ENCODE measurements around the gene SPINK5. TPM values are rescaled to one million over a fixed set of nuclear protein-coding genes. Genes with fewer than 3 reads are reported as not detected.

SPINK5 gene
- total RNA-seq, 4 donors from 2014 or later, result 0.39 to 1.3 (median 0.97) TPM

DNA sequence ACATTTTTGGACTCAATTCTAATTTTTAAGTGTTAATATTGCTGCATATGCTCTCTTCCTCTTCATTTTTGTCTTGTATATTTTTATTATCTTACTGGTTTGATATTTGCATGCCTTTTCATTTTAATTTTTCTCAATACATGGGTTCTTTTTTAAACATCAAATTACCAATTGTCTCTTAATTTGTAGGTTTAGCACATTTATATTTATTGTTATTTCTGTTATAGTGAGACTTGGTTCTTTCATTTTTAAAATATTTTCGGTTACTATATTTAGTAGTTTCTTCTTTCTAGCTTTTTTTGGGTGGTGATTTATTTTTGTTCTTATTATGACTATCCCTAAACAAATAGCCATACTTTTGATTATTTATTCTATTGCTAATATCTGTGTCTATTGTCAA lies 19.4 kb downstream of the SPINK5 start:
- TF ChIP-seq, protein P1, sequence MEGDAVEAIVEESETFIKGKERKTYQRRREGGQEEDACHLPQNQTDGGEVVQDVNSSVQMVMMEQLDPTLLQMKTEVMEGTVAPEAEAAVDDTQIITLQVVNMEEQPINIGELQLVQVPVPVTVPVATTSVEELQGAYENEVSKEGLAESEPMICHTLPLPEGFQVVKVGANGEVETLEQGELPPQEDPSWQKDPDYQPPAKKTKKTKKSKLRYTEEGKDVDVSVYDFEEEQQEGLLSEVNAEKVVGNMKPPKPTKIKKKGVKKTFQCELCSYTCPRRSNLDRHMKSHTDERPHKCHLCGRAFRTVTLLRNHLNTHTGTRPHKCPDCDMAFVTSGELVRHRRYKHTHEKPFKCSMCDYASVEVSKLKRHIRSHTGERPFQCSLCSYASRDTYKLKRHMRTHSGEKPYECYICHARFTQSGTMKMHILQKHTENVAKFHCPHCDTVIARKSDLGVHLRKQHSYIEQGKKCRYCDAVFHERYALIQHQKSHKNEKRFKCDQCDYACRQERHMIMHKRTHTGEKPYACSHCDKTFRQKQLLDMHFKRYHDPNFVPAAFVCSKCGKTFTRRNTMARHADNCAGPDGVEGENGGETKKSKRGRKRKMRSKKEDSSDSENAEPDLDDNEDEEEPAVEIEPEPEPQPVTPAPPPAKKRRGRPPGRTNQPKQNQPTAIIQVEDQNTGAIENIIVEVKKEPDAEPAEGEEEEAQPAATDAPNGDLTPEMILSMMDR (IDR thresholded peaks at IDR 0.05), result no peak
- TF ChIP-seq EP300 (IDR thresholded peaks at IDR 0.05), result no peak
- no peak for TF ChIP-seq POLR2A (IDR thresholded peaks at IDR 0.05)
- Histone ChIP-seq H3K36me3 (no peaks in the 10 kb centered on the region), H3K27ac (no peak overlapping the region), H3K27me3 (no peaks in the 10 kb centered on the region), H3K9me3 (peaks cover 0 to 8% (median 0%) of the 10 kb centered on the region in 4 donors), H3K4me3 (no peak overlapping the region), H3K4me1 (no peaks in the 10 kb centered on the region)
- DNase-seq (ENCODE audit: low spot score in 2 of 2), result no peak
- WGBS, 2 donors, result 90 to 94% methylated on average over 1 of the region's 1 CpG

GRCh38 chr5:148084269-148084668 lies 20.5 kb downstream of the SPINK5 start:
- Histone ChIP-seq H3K9me3 (peaks cover 0 to 8% (median 0%) of the 10 kb centered on the region in 4 donors), H3K4me1 (no peaks in the 10 kb centered on the region), H3K27ac (no peak overlapping the region), H3K27me3 (no peaks in the 10 kb centered on the region), H3K4me3 (no peak overlapping the region), H3K36me3 (no peaks in the 10 kb centered on the region)
- TF ChIP-seq, protein P1 (IDR thresholded peaks at IDR 0.05), result no peak
- no peak for TF ChIP-seq POLR2A (IDR thresholded peaks at IDR 0.05)
- no peak for TF ChIP-seq EP300 (IDR thresholded peaks at IDR 0.05)
- WGBS, 2 donors, result 69 to 81% methylated on average over 2 of the region's 2 CpGs
- no peak for DNase-seq (ENCODE audit: low spot score in 2 of 2)

DNA sequence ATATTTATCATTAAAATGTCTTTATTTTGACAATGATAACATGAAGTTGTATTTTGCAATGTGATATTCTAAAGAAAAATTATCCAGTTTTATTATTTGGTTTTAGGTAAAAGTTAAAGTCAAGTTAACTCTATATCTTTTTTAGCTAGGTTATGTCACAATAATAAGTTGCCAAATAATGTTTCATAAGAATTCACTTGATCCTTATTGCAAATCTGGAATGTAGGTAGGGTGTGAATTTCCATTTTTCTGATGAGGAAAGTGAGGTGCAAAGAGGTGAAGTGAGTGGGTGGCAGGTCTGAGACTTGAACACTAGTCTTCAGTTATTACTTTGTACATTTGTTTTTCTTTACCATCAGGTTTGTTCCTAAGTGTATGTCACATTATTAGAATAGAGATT lies 21.5 kb downstream of the SPINK5 start:
- H3K4me3 ChIP-seq, result no peak overlapping the region
- no peaks in the 10 kb centered on the region for H3K36me3 ChIP-seq
- no peaks in the 10 kb centered on the region for H3K27me3 ChIP-seq
- H3K27ac ChIP-seq, result no peak overlapping the region
- peaks cover 0 to 8% (median 0%) of the 10 kb centered on the region in 4 donors for H3K9me3 ChIP-seq
- no peaks in the 10 kb centered on the region for H3K4me1 ChIP-seq
- no peak for DNase-seq (ENCODE audit: low spot score in 2 of 2)
- TF ChIP-seq, protein P1 (IDR thresholded peaks at IDR 0.05), result no peak
- TF ChIP-seq EP300 (IDR thresholded peaks at IDR 0.05), result no peak
- no peak for TF ChIP-seq POLR2A (IDR thresholded peaks at IDR 0.05)

DNA sequence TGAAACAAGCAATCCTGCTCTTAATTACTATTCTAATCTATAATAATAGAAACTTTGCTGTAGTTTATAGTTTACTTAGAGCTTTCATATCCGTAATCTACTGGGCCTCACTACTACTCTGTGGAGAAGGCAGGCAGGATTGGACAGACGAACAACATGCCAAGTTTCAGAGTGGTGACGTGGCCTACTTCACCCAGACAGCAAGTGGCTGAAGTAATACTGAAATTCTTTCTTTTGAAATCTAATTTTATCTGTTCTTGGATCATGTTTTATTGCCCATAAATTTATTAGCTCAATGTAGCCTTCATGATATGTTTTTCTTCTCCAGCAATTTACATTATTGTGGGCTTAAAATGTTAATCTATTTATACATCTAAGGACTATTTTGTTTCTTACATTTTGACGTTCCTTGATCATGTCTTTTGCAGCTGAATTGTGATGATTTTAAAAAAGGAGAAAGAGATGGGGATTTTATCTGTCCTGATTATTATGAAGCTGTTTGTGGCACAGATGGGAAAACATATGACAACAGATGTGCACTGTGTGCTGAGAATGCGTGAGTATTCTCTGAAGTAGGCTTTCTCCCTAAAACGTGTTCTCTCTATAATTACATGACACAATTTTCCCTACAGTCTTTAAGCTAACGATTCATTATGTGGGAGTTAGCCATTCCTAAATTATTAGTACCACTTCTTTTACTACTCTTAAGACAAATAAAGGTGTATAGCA lies 22.4 kb downstream of the SPINK5 start:
- TF ChIP-seq EP300 (IDR thresholded peaks at IDR 0.05) (no peak), POLR2A (IDR thresholded peaks at IDR 0.05) (no peak)
- TF ChIP-seq, protein P1 (IDR thresholded peaks at IDR 0.05), result no peak
- no peak overlapping the region for H3K27ac ChIP-seq
- WGBS, 2 donors, result 63 to 66% methylated on average over 7 of the region's 7 CpGs

DNA sequence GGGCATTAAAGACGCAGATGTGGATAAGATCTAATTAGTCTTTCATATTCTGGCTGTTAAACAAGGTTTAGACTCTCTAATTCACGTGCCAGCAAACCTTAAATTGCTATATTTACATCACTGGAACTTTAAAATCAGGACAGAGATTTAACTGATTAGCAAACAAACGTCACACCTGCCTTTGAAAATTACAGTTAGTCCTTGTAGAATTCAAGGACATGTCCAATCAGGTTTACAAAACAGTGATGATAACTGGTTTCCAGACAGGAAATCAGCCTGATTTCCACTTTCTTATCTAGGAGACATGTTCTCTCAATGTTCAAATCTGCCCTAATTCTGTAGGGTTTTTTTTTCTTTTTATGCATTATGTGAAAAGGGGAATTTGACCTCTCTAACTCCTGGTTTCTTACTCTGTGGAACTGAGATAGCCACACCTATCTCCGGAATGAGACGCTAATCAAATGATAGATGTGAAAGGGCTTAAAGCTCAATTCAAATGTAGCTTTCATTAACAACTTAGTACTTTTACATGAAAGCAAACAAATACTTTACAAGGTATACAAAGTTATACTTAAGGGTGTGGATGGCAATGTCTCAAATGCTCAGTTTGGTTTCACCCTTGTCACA lies 26.5 kb downstream of the SPINK5 start:
- Histone ChIP-seq H3K36me3 (no peaks in the 10 kb centered on the region), H3K9me3 (no peaks in the 10 kb centered on the region), H3K27me3 (no peaks in the 10 kb centered on the region), H3K4me3 (no peak overlapping the region), H3K4me1 (no peaks in the 10 kb centered on the region), H3K27ac (no peak overlapping the region)
- TF ChIP-seq EP300 (IDR thresholded peaks at IDR 0.05) (no peak), POLR2A (IDR thresholded peaks at IDR 0.05) (no peak)
- TF ChIP-seq, protein P1 (IDR thresholded peaks at IDR 0.05), result no peak
- 61 to 63% methylated on average over 5 of the region's 5 CpGs for WGBS, 2 donors
- DNase-seq (ENCODE audit: low spot score in 2 of 2), result no peak

More for the DNA sequence above, 22.4 kb downstream of the SPINK5 start:
- no peak for DNase-seq (ENCODE audit: low spot score in 2 of 2)
- H3K4me3 ChIP-seq, result no peak overlapping the region
- no peaks in the 10 kb centered on the region for H3K4me1 ChIP-seq
- H3K27me3 ChIP-seq, result no peaks in the 10 kb centered on the region
- no peaks in the 10 kb centered on the region for H3K36me3 ChIP-seq
- H3K9me3 ChIP-seq, result peaks cover 0 to 8% (median 0%) of the 10 kb centered on the region in 4 donors

Data from tibial nerve (tissue), 4 donors.